ENCODE data around the gene RLF.

RLF gene

GRCh38 chr1:40273547-40274166 is 112.5 kb downstream of the RLF start:
- in situ Hi-C loops (cut with HindIII; ENCODE audit: low pct_ligation_motif_present, low sequenced_read_pairs), result no loop called here
- no peak for DNase-seq
- TF ChIP-seq CTCF (IDR thresholded peaks at IDR 0.05; ENCODE audit: low read depth, low read length, missing control alignments), result no peak

GRCh38 chr1:40274331-40274730 is 113.1 kb downstream of the RLF start:
- H3K4me3 ChIP-seq (ENCODE audit: low read depth, low read length), result no peak overlapping the region
- H3K27ac ChIP-seq, result no peak overlapping the region
- no peaks in the 10 kb centered on the region for H3K27me3 ChIP-seq (replicated peaks)
- TF ChIP-seq CTCF (IDR thresholded peaks at IDR 0.05; ENCODE audit: low read depth, low read length, missing control alignments), result no peak
- in situ Hi-C loops (cut with HindIII; ENCODE audit: low pct_ligation_motif_present, low sequenced_read_pairs), result no loop called here
- peaks cover 48% of the 10 kb centered on the region for H3K36me3 ChIP-seq (replicated peaks)
- DNase-seq, result no peak

More at GRCh38 chr1:40273547-40274166, 112.5 kb downstream of the RLF start:
- Histone ChIP-seq H3K27me3 (replicated peaks) (no peaks in the 10 kb centered on the region), H3K27ac (no peak overlapping the region), H3K36me3 (replicated peaks) (peaks cover 51% of the 10 kb centered on the region), H3K4me3 (ENCODE audit: low read depth, low read length) (no peak overlapping the region)

GRCh38 chr1:40276122-40276521 is 114.9 kb downstream of the RLF start:
- Histone ChIP-seq H3K27me3 (replicated peaks) (no peaks in the 10 kb centered on the region), H3K36me3 (replicated peaks) (peaks cover 44% of the 10 kb centered on the region), H3K4me3 (ENCODE audit: low read depth, low read length) (no peak overlapping the region), H3K27ac (no peak overlapping the region)
- no peak for TF ChIP-seq CTCF (IDR thresholded peaks at IDR 0.05; ENCODE audit: low read depth, low read length, missing control alignments)
- no peak for DNase-seq
- in situ Hi-C loops (cut with HindIII; ENCODE audit: low pct_ligation_motif_present, low sequenced_read_pairs), result no loop called here

GRCh38 chr1:40281853-40282252 is 120.7 kb downstream of the RLF start:
- in situ Hi-C loops (cut with HindIII; ENCODE audit: low pct_ligation_motif_present, low sequenced_read_pairs), result no loop called here
- H3K27ac ChIP-seq, result no peak overlapping the region
- H3K4me3 ChIP-seq (ENCODE audit: low read depth, low read length), result no peak overlapping the region
- no peak for DNase-seq
- H3K36me3 ChIP-seq (replicated peaks), result peaks cover 36% of the 10 kb centered on the region
- TF ChIP-seq CTCF (IDR thresholded peaks at IDR 0.05; ENCODE audit: low read depth, low read length, missing control alignments), result no peak
- no peaks in the 10 kb centered on the region for H3K27me3 ChIP-seq (replicated peaks)

Data from brain microvascular endothelial cell (primary cell).